Naive thymus-derived CD4-positive, alpha-beta T cell (primary cell): ENCODE measurements around the gene CFAP410. TPM values are rescaled to one million over a fixed set of nuclear protein-coding genes. Genes with fewer than 3 reads are reported as not detected.

Source experiments
- ATAC-seq: fragments of 150-1000 bp; cut with Tn5 transposase; 2 replicates; pipeline ENCODE4 v1.10.0; 2021; ENCODE audit warnings: mild to moderate bottlenecking, moderate library complexity
- CTCF ChIA-PET: fragments of 350-600 bp; sonication (Branson Sonifier 250); formaldehyde crosslinking; loops from one replicate; lab custom pipeline; 2021; ENCODE audit warnings: antibody characterized with exemption; lab: Charles Lee
- POLR2A ChIA-PET: fragments of 350-600 bp; sonication (Branson Sonifier 250); formaldehyde crosslinking; loops from one replicate; lab custom pipeline; 2021; ENCODE audit warnings: antibody characterized with exemption, inconsistent platforms; lab: Charles Lee
- DNase-seq, 9 donors: peaks; one replicate each; pipeline versions ENCODE4 v3.0.0 to v3.0.0-alpha.2; 2020 to 2022; ENCODE audit warnings: mixed read lengths in 1 of 9
- H3K27ac ChIP-seq: one replicate; pipeline ENCODE4 v1.7.0; 2013; ENCODE audit warnings: mild to moderate bottlenecking, low read depth, low read length, moderate library complexity
- H3K27me3 ChIP-seq, 2 donors: one replicate each; pipeline ENCODE4 v1.7.0; 2013; ENCODE audit warnings: low read length in 2 of 2, mild to moderate bottlenecking in 2 of 2, moderate library complexity in 2 of 2; ENCODE audit not compliant: control insufficient read depth in 2 of 2, insufficient read depth in 2 of 2
- H3K36me3 ChIP-seq, 3 experiments: 1 replicate in 2 of 3; 2 replicates in 1 of 3; pipeline ENCODE4 v1.7.0; 2013; ENCODE audit warnings: low read length in 3 of 3, mild to moderate bottlenecking in 3 of 3, moderate library complexity in 1 of 3; ENCODE audit not compliant: insufficient read depth in 3 of 3, control insufficient read depth in 2 of 3
- H3K4me1 ChIP-seq, 2 donors: one replicate each; pipeline ENCODE4 v1.7.0; 2013; ENCODE audit warnings: low read length in 2 of 2, mild to moderate bottlenecking in 2 of 2, moderate library complexity in 1 of 2; ENCODE audit not compliant: control insufficient read depth in 2 of 2, insufficient read depth in 2 of 2
- H3K4me3 ChIP-seq: 2 replicates; pipeline ENCODE4 v1.7.0; 2013; ENCODE audit warnings: mild to moderate bottlenecking, low read length
- H3K9me3 ChIP-seq, 3 experiments: 1 replicate in 2 of 3; 2 replicates in 1 of 3; pipeline ENCODE4 v1.7.0; 2013; ENCODE audit warnings: low read length in 3 of 3; ENCODE audit not compliant: control insufficient read depth in 2 of 3
- H3K27ac Mint-ChIP-seq, 9 donors: one replicate each; pipeline ENCODE4 v1.8.0; 2020 to 2022; ENCODE audit warnings: mixed read lengths in 9 of 9, mild to moderate bottlenecking in 8 of 9, moderate library complexity in 5 of 9, inconsistent platforms in 2 of 9
- H3K27me3 Mint-ChIP-seq, 5 donors: one replicate each; pipeline ENCODE4 v1.8.0; 2021 to 2022; ENCODE audit warnings: mixed read lengths in 5 of 5, mild to moderate bottlenecking in 1 of 5
- H3K36me3 Mint-ChIP-seq, 5 donors: one replicate each; pipeline ENCODE4 v1.8.0; 2020 to 2022; ENCODE audit warnings: mixed read lengths in 5 of 5, mild to moderate bottlenecking in 3 of 5, inconsistent platforms in 1 of 5
- H3K4me1 Mint-ChIP-seq, 7 donors: one replicate each; pipeline ENCODE4 v1.8.0; 2020 to 2022; ENCODE audit warnings: mixed read lengths in 7 of 7, mild to moderate bottlenecking in 3 of 7, inconsistent platforms in 1 of 7
- H3K4me3 Mint-ChIP-seq, 10 donors: one replicate each; pipeline ENCODE4 v1.8.0; 2020 to 2022; ENCODE audit warnings: mild to moderate bottlenecking in 10 of 10, mixed read lengths in 10 of 10, moderate library complexity in 6 of 10, inconsistent platforms in 2 of 10
- H3K9me3 Mint-ChIP-seq, 11 donors: one replicate each; pipeline ENCODE4 v1.8.0; 2020 to 2022; ENCODE audit warnings: mixed read lengths in 11 of 11, mild to moderate bottlenecking in 4 of 11, inconsistent platforms in 1 of 11, moderate library complexity in 1 of 11
- intact Hi-C, 2 donors: fragments of 100-400 bp; cut with micrococcal nuclease; formaldehyde crosslinking; loops; one replicate each; pipeline ENCODE4 v1.15.1; 2023
- polyA plus RNA-seq, 2 donors: library from polyadenylated mRNA; unstranded; fragments of 300-500 nt; fragmentation: Illumina TruSeq; gene quantifications; one replicate each; pipeline ENCODE4 v1.2.3, GENCODE V29; 2021
- total RNA-seq, 6 experiments: library from RNA in 5 of 6; stranded (reverse) in 5 of 6; gene quantifications; 1 replicate in 5 of 6; 2 replicates in 1 of 6; pipeline ENCODE4 v1.2.3 and lab custom pipeline; 2021 to 2026

The CFAP410 gene
- total and polyA plus RNA-seq, 7 experiments from 2014 or later: 20.8 to 66.7 (median 46.9) TPM

- no peaks in the 10 kb centered on the region for H3K9me3 ChIP-seq
- no peaks in the 10 kb centered on the region for H3K4me1 Mint-ChIP-seq
- POLR2A ChIA-PET: interaction anchor here (0.8 kb wide), 1 partner anchor 27 kb away, joined by 3 read pairs; the partner anchor contains the start of gene TRPM2
- CTCF ChIA-PET: no interaction called here
- ATAC-seq (no peak), DNase-seq (no peak)
- no peaks in the 10 kb centered on the region for H3K4me1 ChIP-seq
- no peak overlapping the region for H3K4me3 ChIP-seq
- intact Hi-C loops: loop anchor here in 1 of 2 donors (10.0 kb wide), 1 partner anchor 159 kb away; no protein-coding TSS in a partner anchor
- peaks cover 0 to 77% (median 0%) of the 10 kb centered on the region in 3 experiments for H3K36me3 ChIP-seq
- no peaks in the 10 kb centered on the region for H3K9me3 Mint-ChIP-seq
- H3K27ac ChIP-seq: no peak overlapping the region
- H3K36me3 Mint-ChIP-seq: no peaks in the 10 kb centered on the region
- H3K27me3 ChIP-seq: no peaks in the 10 kb centered on the region
- no peaks in the 10 kb centered on the region for H3K27me3 Mint-ChIP-seq
- no peak overlapping the region for H3K27ac Mint-ChIP-seq
- no peak overlapping the region for H3K4me3 Mint-ChIP-seq
Observed at GRCh38 chr21:44326272-44326647, 12.9 kb downstream of the CFAP410 start.

- DNase-seq (no peak), ATAC-seq (no peak)
- intact Hi-C loops: loop anchor here in 1 of 2 donors (10.0 kb wide), 1 partner anchor 159 kb away; no protein-coding TSS in a partner anchor
- ChIA-PET CTCF (interaction anchor here (0.6 kb wide), 1 partner anchor 21 kb away, joined by 3 read pairs; no protein-coding TSS in a partner anchor), POLR2A (interaction anchor here (0.6 to 0.8 kb wide), 2 partner anchors 14 to 28 kb away, joined by 3 read pairs; partner anchors contain the start of gene TRPM2)
- Histone ChIP-seq H3K27ac (no peak overlapping the region), H3K27me3 (no peaks in the 10 kb centered on the region), H3K4me3 (no peak overlapping the region), H3K9me3 (no peaks in the 10 kb centered on the region), H3K4me1 (no peaks in the 10 kb centered on the region), H3K36me3 (peaks cover 0 to 75% (median 0%) of the 10 kb centered on the region in 3 experiments)
- Mint-ChIP-seq H3K36me3 (no peaks in the 10 kb centered on the region), H3K27me3 (no peaks in the 10 kb centered on the region), H3K27ac (no peak overlapping the region), H3K4me3 (no peak overlapping the region), H3K4me1 (no peaks in the 10 kb centered on the region), H3K9me3 (no peaks in the 10 kb centered on the region)
Observed at GRCh38 chr21:44325386-44326271, 13.6 kb downstream of the CFAP410 start.

DNA sequence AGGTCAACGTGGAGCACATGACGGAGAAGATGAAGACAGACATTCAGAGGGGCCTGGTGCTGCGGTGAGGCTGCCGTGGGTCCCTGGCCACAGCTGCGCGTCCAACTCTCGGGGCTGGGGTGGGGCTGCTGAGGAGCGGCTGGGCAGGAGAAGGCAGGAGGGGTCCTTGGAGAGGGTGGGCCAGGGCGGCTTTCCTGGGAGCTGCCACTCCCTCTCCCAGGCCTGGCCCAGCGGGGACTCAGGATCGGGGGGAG is 14.4 kb downstream of the CFAP410 start:
- intact Hi-C loops: loop anchor here in 1 of 2 donors (10.0 kb wide), 1 partner anchor 160 kb away; no protein-coding TSS in a partner anchor
- Histone ChIP-seq H3K36me3 (peaks cover 0 to 72% (median 0%) of the 10 kb centered on the region in 3 experiments), H3K4me1 (no peaks in the 10 kb centered on the region), H3K4me3 (no peak overlapping the region), H3K9me3 (no peaks in the 10 kb centered on the region), H3K27me3 (no peaks in the 10 kb centered on the region), H3K27ac (no peak overlapping the region)
- H3K27me3 Mint-ChIP-seq: no peaks in the 10 kb centered on the region
- ChIA-PET POLR2A (interaction anchor here (0.6 kb wide), 1 partner anchor 15 kb away, joined by 3 read pairs; no protein-coding TSS in a partner anchor), CTCF (interaction anchor here (0.6 kb wide), 1 partner anchor 20 kb away, joined by 3 read pairs; no protein-coding TSS in a partner anchor)
- H3K4me1 Mint-ChIP-seq: no peaks in the 10 kb centered on the region
- no peak for ATAC-seq
- no peak overlapping the region for H3K4me3 Mint-ChIP-seq
- H3K9me3 Mint-ChIP-seq: no peaks in the 10 kb centered on the region
- no peak overlapping the region for H3K27ac Mint-ChIP-seq
- no peak for DNase-seq
- no peaks in the 10 kb centered on the region for H3K36me3 Mint-ChIP-seq

- no peaks in the 10 kb centered on the region for H3K9me3 Mint-ChIP-seq
- no peaks in the 10 kb centered on the region for H3K36me3 Mint-ChIP-seq
- H3K27me3 Mint-ChIP-seq: no peaks in the 10 kb centered on the region
- H3K27me3 ChIP-seq: no peaks in the 10 kb centered on the region
- no peak overlapping the region for H3K27ac ChIP-seq
- intact Hi-C loops: loop anchor here in 1 of 2 donors (10.0 kb wide), 1 partner anchor 161 kb away; no protein-coding TSS in a partner anchor
- H3K36me3 ChIP-seq: peaks cover 0 to 75% (median 0%) of the 10 kb centered on the region in 3 experiments
- no peaks in the 10 kb centered on the region for H3K4me1 Mint-ChIP-seq
- ChIA-PET CTCF (no interaction called here), POLR2A (no interaction called here)
- DNase-seq (no peak), ATAC-seq (no peak)
- H3K4me1 ChIP-seq: no peaks in the 10 kb centered on the region
- no peak overlapping the region for H3K4me3 Mint-ChIP-seq
- no peaks in the 10 kb centered on the region for H3K9me3 ChIP-seq
- H3K4me3 ChIP-seq: no peak overlapping the region
- H3K27ac Mint-ChIP-seq: no peak overlapping the region
Observed at GRCh38 chr21:44324106-44324853, 14.9 kb downstream of the CFAP410 start.

DNA sequence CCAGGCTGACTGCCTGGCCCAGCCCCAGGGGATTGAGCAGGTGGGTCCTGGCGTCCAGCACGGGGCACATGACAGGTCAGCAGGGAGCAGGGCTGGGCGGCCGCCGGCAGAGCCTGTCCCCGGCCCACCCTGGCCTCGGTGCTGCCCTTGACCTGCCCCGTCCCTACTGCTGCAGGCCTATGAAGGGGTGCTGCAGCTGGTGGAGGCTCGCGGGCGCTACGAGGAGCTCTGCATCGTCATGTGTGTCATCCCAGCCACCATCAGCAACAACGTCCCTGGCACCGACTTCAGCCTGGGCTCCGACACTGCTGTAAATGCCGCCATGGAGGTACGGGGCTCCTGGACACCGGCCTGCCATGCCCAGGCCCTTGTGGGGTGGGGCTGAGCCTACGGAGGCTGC is 15.6 kb downstream of the CFAP410 start:
- Mint-ChIP-seq H3K4me3 (no peak overlapping the region), H3K27ac (no peak overlapping the region), H3K9me3 (no peaks in the 10 kb centered on the region), H3K36me3 (no peaks in the 10 kb centered on the region), H3K4me1 (no peaks in the 10 kb centered on the region), H3K27me3 (no peaks in the 10 kb centered on the region)
- no peaks in the 10 kb centered on the region for H3K27me3 ChIP-seq
- no peaks in the 10 kb centered on the region for H3K9me3 ChIP-seq
- H3K4me3 ChIP-seq: no peak overlapping the region
- H3K36me3 ChIP-seq: peaks cover 0 to 82% (median 0%) of the 10 kb centered on the region in 3 experiments
- no peak for DNase-seq
- ChIA-PET CTCF (no interaction called here), POLR2A (no interaction called here)
- H3K4me1 ChIP-seq: no peaks in the 10 kb centered on the region
- intact Hi-C loops: loop anchor here in 1 of 2 donors (10.0 kb wide), 1 partner anchor 161 kb away; no protein-coding TSS in a partner anchor
- no peak overlapping the region for H3K27ac ChIP-seq
- ATAC-seq: no peak

DNA sequence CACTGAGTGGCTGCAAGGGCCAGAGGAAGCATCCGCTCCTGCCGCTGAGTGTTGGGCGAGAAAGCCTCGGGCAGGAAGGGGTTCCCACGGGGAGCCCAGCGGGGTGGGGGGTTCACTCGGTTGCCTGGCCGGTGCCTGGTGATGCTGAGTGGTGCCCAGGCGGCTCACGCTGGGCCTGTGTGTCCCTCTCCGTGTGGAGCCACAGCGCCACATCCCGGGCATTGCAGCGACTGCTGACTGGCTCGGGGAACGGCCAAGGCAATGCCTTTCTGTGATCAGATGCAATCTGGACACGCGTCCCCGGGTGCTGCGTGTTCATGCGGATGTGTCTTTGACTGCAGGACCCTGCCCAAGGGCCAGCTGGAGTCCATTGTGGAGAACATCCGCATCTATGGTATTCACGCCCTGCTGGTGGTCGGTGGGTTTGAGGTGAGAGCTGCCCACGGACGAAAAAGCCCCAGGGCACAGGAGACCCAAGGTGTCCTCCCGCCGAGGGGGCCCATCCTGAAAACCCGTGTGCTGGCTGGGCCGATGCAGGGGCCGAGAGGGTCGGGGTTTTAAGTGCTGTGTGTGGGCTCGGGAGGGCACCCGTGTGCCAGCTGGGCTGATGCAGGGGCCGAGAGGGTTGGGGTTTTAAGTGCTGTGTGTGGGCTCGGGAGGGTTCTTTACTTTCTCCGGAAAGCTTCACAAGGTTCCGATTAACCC is 16.4 kb downstream of the CFAP410 start:
- Mint-ChIP-seq H3K4me3 (no peak overlapping the region), H3K27ac (peak overlapping the region in 1 of 9 donors; percentile 67), H3K9me3 (no peaks in the 10 kb centered on the region), H3K4me1 (no peaks in the 10 kb centered on the region), H3K36me3 (no peaks in the 10 kb centered on the region), H3K27me3 (no peaks in the 10 kb centered on the region)
- Histone ChIP-seq H3K27ac (no peak overlapping the region), H3K9me3 (no peaks in the 10 kb centered on the region), H3K36me3 (peaks cover 0 to 90% (median 0%) of the 10 kb centered on the region in 3 experiments), H3K4me3 (no peak overlapping the region), H3K4me1 (no peaks in the 10 kb centered on the region), H3K27me3 (no peaks in the 10 kb centered on the region)
- no peak for DNase-seq
- POLR2A ChIA-PET: no interaction called here
- ATAC-seq: no peak
- CTCF ChIA-PET: no interaction called here
- intact Hi-C loops: loop anchor here in 1 of 2 donors (10.0 kb wide), 1 partner anchor 162 kb away; no protein-coding TSS in a partner anchor
